AG09319 (cell line): Measurements from ENCODE around the gene SMIM33.
A peak's percentile ranks its signal among the peaks of the same experiment; 100 is the strongest.
"Not testable (repeated sequence)": the region's sequence is repeated elsewhere in the genome, so short reads cannot be mapped to it uniquely, and the experiment has no call there.

Experiments used
- DNase-seq: peaks from one replicate; pipeline ENCODE4 v3.0.0-alpha.2; 2010; ENCODE audit warnings: low read depth; ENCODE audit errors: extremely low read depth
- TF ChIP-seq, protein P1 (sequence below): IDR thresholded peaks from 2 replicates; pipeline ENCODE4 v1.5.1; 2011; ENCODE audit warnings: low read depth, mild to moderate bottlenecking, inconsistent platforms, low read length, moderate library complexity

The SMIM33 gene

DNA sequence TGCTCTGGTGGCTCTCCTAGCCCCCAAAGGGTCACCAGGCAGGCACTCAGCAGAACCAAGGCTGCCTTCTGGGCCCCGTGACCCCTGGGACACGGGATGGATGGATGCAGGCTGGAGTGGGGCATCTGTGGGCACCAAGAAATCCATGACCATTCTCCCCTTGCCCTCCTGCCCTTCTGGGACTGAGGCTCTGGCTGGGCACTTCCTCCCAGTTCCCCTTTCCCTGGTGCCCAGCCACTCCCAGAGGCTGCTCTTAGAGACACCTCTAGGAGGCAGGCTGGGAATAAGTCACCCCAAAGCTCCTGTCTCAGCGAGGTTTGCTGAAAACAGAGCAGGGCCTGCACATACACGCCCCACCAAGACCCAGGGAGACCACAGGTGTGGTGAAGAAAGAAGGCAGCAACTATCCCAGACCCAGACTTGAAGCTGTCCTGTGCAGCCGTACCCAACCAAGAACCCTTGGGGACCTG is 10.8 kb downstream of the SMIM33 start:
- TF ChIP-seq, protein P1, sequence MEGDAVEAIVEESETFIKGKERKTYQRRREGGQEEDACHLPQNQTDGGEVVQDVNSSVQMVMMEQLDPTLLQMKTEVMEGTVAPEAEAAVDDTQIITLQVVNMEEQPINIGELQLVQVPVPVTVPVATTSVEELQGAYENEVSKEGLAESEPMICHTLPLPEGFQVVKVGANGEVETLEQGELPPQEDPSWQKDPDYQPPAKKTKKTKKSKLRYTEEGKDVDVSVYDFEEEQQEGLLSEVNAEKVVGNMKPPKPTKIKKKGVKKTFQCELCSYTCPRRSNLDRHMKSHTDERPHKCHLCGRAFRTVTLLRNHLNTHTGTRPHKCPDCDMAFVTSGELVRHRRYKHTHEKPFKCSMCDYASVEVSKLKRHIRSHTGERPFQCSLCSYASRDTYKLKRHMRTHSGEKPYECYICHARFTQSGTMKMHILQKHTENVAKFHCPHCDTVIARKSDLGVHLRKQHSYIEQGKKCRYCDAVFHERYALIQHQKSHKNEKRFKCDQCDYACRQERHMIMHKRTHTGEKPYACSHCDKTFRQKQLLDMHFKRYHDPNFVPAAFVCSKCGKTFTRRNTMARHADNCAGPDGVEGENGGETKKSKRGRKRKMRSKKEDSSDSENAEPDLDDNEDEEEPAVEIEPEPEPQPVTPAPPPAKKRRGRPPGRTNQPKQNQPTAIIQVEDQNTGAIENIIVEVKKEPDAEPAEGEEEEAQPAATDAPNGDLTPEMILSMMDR: peak; percentile 47
- no peak for DNase-seq

DNA sequence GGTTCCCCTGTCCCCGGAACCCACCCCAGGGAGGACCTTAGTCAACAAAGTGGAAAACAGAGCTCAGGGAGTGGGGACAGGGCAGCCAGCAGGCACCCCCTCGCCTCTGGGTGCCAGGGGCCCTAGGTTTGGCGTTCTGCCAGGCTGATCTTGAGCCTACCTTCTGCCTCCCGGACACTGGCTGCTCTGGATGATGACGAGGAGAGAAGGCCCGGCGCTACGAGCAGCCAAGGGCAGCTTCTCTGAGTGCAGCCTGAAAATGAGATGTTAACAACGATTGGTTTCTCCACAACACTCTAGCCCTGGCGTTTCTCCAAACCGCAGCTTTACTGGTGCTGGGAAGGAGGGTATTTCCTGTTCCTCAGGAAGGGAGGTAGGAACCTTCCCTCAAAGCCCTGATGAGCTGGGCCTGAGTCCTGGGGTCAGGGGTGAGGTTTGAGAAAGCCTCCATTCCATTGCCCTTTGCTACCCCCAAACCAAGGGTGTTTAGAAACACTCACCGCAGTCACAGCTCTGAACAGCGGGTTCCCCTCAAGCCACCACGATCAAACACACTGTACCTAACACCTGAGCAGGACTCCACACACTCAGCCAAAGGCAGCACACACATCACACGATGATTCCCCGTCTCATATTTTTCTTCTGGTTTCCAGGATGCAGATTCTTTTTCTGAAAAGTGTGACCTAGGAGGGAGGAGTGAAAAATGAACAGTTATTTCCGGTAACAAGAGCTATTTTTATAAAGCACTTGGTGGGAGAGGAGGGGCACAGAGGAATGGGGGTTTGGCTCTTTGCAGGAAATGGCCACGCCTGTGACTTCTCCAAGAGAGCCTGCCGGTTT is 11.5 kb downstream of the SMIM33 start, which contains the start of gene STING1:
Gene STING1 (minus strand): TSS at position 709 of the 840 bp plus-strand sequence. CDS start 1,054 bp downstream, outside the sequence.
- DNase-seq: peak; percentile 95
- TF ChIP-seq, protein P1: no peak

DNA sequence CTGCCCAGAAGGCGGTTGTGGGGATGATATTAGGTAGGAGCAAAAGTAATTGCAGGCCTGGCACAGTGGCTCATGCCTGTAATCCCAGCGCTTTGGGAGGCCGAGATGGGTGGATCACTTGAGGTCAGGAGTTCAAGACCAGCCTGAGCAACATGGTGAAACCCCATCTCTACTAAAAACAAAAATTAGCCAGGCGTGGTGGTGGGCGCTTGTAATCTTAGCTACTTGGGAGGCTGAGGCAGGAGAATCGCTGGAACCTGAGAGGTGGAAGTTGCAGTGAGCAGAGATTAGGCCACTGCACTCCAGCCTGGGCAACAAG is 12.0 kb downstream of the SMIM33 start:
- not testable (repeated sequence) for DNase-seq

DNA sequence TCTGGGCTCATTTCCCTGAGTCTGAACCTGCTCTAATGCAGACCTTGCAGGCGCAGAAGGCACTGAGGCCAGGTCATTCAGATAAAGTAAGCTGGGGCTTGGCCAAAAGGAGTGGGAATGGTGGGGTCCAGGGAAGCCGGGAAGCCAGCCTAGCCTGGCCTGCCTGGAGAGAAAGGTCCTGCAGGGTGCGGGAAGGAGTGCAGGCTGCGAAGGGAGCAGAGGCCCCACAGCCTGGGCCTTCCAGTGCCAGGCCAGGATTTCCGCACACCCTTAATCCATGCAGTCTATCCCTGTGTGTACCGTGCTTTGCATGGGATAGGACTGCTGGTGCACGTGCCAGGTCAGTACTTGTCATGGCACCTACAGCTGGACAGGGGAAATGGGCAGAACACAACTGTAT is 15.4 kb downstream of the SMIM33 start:
- DNase-seq: no peak
- TF ChIP-seq, protein P1: no peak

DNA sequence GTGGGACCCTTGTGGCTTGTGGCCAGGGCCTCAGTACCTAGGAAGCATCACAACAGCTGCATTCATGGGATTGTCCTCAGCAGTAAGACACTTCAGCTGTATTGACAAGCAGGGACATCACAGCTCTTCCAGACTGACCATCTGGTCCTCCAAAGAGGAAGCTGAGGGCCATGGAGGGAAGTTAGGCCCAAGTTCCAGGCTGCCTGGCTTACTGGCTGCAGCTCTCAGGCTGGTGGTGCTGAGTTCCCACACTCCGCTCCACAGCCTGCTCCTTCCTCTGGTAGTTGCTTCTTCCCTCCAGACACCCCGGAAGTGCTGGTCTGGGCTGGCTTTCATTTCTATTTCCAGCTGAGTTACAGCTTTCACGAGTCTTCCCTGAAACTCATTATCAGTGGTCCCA is 17.5 kb downstream of the SMIM33 start:
- TF ChIP-seq, protein P1: no peak
- no peak for DNase-seq

DNA sequence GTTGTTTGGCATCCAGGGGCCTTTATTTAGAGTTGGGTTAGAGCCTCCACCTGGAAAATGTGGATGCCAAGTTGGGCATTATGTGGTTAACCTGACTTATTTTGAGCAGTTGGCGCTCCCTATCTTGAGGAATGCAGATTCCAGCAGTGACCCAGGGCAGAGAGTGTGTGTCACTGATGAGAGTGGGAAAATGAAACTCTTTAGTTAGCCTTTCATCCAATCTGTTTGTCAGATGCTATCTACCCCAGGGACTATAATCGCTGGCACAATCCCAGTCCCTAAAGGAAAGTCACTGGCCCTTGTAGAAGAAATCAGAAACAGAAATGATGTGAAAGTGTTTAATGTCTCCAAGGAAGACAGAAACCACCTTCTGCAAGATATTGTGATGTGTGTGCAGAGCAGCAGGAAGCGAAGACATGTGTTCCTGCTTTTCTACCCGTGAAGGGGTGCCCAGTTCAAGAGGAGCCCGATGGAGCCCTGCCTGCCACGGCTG is 21.9 kb downstream of the SMIM33 start:
- TF ChIP-seq, protein P1: no peak; the same call in 1 of the 2 replicates
- peak; percentile 56 for DNase-seq

DNA sequence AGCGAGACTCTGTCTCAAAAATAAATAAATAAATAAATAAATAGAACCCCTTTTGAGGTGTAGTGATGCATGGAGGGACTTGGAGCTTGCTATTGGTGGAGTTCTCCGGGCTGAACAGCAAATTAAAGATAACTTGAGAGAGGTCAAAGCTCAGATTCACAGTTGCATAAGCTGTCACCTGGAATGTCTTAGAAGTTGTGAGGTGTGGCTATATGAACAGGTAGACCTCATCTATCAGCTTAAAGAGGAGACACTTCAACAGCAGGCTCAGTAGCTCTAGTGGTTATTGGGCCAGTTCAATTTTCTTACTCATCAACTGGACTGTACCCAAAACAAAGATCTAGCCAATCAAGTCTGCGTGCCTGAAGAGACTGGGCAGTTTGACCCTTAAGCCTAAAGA is 23.5 kb downstream of the SMIM33 start:
- TF ChIP-seq, protein P1: no peak
- no peak for DNase-seq
